GM13977 (cell line): ENCODE measurements around the gene CCNT1.
"Not testable (repeated sequence)": the region's sequence is repeated elsewhere in the genome, so short reads cannot be mapped to it uniquely, and the experiment has no call there.

ENCODE experiments used
- DNase-seq: peaks from one replicate; pipeline ENCODE4 v3.0.0; 2012; ENCODE audit warnings: low spot score
- in situ Hi-C: fragments of 300-500 bp; cut with MboI; formaldehyde crosslinking; loops from one replicate; pipeline ENCODE4 v1.12.0; 2022; ENCODE audit warnings: low sequenced_read_pairs, low pct_unique_long_range_greater_than_20kb, mixed read lengths, inconsistent platforms; ENCODE audit not compliant: unreplicated experiment
- TF ChIP-seq, protein P1 (sequence below): IDR thresholded peaks from 2 replicates; pipeline ENCODE4 v1.5.1; 2012; ENCODE audit warnings: mild to moderate bottlenecking, control low read depth; ENCODE audit not compliant: insufficient read depth; ENCODE audit errors: extremely low read depth, missing control alignments

CCNT1 gene

DNA sequence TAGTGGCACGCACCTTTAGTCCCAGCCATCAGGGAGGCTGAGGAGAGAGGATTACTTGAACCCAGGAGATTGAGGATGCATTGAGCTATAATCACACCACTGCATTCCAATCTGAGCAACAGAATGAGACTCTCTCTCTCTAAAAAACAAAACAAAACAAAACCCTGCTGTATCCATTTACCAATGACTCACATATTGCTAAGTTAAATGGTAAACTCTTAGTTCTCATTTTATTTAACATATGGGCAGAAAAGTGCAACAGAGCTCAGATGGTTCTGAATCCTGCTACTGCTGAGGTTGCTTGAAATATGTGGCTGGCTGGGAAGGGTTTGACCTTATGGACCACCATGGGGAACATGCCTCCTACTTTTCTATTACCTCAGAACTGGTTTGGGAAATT is 33.7 kb upstream of the CCNT1 start:
- in situ Hi-C loops, result no loop called here
- TF ChIP-seq, protein P1, sequence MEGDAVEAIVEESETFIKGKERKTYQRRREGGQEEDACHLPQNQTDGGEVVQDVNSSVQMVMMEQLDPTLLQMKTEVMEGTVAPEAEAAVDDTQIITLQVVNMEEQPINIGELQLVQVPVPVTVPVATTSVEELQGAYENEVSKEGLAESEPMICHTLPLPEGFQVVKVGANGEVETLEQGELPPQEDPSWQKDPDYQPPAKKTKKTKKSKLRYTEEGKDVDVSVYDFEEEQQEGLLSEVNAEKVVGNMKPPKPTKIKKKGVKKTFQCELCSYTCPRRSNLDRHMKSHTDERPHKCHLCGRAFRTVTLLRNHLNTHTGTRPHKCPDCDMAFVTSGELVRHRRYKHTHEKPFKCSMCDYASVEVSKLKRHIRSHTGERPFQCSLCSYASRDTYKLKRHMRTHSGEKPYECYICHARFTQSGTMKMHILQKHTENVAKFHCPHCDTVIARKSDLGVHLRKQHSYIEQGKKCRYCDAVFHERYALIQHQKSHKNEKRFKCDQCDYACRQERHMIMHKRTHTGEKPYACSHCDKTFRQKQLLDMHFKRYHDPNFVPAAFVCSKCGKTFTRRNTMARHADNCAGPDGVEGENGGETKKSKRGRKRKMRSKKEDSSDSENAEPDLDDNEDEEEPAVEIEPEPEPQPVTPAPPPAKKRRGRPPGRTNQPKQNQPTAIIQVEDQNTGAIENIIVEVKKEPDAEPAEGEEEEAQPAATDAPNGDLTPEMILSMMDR, result no peak
- DNase-seq, result no peak

DNA sequence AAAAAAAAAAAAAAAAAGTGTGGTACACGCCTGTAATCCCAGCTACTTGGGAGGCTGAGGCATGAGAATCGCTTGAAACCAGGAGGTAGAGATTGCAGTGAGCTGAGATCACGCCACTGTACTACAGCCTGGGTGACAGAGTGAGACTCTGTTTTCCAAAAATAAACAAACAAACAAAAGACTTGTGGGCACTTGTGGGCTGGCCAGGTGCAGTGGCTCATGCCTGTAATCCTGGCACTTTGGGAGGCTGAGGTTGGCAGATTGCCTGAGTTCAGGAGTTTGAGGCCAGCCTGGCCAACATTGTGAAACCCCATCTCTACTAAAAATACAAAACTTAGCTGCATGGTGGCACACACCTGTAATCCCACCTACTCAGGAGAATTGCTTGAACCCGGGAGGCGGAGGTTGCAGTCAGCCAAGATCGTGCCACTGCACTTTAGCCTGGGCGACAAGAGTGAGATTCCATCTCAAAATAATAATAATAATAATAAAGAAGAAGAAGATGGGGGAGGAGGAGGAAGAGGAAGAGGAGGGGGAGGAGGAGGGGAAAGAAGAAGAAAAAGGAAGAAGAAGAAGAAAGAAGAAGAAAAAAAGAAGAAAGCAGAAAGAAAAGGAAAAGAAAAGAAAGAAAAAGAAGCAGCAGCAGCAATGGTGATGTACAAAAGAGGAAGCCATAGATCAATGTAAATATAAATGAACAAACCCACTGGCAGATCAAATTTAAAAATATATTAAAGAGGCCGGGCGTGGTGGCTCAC is 27.9 kb upstream of the CCNT1 start:
- DNase-seq, result no peak
- in situ Hi-C loops, result loop anchor here (5.0 kb wide), 1 partner anchor 53 kb away; no protein-coding TSS in a partner anchor
- TF ChIP-seq, protein P1, result no peak

DNA sequence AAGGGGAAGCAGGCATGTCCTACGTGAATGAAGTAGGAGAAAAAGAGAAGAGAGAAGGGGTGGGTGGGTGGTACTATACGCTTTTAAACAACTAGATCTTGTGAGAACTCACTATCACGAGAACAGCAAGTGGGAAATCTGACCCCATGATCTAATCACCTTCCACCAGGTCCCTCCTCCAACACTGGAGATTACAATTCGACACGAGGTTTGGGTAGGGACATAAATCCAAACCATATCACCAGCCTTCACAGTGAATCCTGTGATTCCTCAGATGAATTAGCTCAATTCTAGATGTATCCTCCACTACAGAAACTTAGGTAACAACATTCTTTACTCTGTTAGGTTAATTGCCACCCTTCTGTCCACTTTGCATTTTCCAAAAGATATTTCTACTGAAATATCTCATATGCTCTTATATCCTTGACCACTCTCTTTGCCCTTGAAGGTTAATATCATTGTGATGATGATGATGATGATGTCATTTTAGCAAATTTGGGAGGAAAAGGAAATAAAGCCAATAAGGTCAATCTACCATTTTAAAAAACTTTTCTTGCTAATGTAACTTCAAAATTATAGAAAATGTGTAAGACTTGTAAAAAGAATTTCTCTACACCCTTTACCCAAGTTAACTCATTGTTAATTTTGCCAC is 23.2 kb upstream of the CCNT1 start:
- in situ Hi-C loops, result no loop called here
- TF ChIP-seq, protein P1, result no peak
- no peak for DNase-seq

DNA sequence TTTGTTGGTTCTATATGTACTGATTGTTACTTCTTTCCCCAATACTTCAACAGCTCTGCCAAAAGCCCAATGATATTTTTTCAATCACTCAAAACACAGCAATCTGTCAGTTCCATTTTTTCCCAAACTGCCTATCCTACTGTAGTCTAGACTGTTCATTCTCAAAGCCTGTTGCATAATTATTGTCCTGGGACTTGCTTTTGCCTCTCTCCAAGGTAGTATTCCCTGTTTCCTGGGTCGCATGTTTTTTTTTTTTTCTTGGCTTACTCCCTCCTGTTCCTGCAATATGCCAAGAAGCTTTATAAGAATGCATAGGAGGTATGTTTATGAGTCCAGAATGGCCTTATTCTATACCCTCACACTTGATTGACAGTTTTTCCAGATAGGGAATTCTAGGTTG is 19.9 kb upstream of the CCNT1 start:
- DNase-seq, result no peak
- in situ Hi-C loops, result no loop called here
- TF ChIP-seq, protein P1, result no peak

DNA sequence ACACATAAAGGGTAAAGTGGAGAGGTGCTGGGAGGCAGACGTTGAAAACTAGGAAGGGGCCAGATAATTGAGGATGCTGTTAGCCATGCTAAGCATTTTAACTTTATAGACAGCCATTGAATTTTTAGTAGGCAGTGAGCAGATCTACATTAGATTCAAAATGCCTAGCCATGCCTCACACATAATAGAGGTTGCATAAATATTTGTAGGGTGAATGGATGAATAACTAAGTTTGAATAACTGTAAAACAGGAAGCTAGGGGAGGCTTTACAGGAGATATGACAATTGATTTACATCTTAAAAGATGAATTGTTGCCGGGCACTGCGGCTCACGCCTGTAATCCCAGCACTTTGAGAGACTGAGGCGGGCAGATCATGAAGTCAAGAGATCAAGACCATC is 12.3 kb upstream of the CCNT1 start:
- in situ Hi-C loops, result no loop called here
- DNase-seq, result no peak
- TF ChIP-seq, protein P1, result no peak

DNA sequence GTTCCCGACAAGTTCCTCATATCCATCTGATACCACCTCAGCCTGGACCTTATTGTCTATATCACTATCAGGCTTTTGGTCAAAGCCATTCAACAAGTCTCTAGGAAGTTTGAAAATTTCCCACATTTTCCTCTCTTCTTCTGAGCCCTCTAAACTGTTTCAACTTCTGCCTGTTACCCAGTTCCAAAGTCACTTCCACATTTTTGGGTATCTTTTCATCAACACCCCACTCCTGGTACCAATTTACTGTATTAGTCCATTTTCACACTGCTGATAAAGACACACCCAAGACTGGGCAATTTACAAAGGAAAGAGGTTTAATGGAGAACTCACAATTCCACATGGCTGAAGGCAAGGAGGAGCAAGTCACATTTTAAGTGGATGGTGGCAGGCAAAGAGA is 4.2 kb upstream of the CCNT1 start:
- DNase-seq, in situ Hi-C loops: not testable (repeated sequence)

DNA sequence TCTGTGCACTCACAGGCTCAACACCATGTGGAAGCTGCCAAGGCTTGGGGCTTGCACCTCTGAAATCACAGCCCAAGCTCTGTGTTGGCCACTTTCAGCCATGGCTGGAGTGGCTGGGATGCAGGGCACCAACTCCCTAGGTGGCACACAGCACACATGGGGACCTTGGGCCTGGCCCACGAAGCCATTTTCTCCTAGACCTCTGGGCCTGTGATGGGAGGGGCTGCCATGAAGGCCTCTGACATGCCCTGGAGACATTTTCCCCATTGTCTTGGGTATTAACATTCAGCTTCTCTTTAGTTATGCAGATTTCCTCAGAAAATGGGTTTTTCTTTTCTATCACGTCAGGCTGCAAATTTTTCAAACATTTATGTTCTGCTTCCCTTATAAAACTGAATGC is 3.7 kb upstream of the CCNT1 start:
- in situ Hi-C loops, DNase-seq: not testable (repeated sequence)

DNA sequence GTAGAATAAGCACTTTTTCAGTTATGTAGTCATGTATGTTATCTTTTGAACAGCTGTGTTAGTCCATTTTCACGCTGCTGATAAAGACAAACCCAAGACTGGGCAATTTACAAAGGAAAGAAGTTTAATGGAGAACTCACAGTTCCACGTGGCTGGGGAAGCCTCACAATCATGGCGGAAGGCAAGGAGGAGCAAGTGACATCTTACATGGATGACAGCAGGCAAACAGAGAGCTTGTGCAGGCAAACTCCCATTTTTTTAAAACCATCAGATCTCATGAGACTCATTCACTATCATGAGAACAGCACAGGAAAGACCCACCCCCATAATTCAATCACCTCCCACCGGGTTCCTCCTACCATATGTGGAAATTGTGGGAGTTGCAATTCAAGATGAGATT is 2.5 kb upstream of the CCNT1 start:
- in situ Hi-C loops, DNase-seq: not testable (repeated sequence)
